Vagina (tissue), 2 donors: ENCODE results near the gene EPB41L2. TPM values are rescaled to one million over a fixed set of nuclear protein-coding genes. Genes with fewer than 3 reads are reported as not detected.

ENCODE experiments used
- DNase-seq, 2 donors: peaks; one replicate each; pipeline ENCODE4 v3.0.0-alpha.2; 2017; ENCODE audit errors: extremely low spot score in 2 of 2
- H3K27ac ChIP-seq: fragments of 200-600 bp; sonication (generic); one replicate; pipeline ENCODE4 v1.5.1; 2019
- H3K27me3 ChIP-seq: fragments of 200-600 bp; sonication (generic); one replicate; pipeline ENCODE4 v1.5.1; 2019
- H3K36me3 ChIP-seq, 2 donors: fragments of 200-600 bp; sonication (generic); one replicate each; pipeline ENCODE4 v1.5.1; 2017 to 2019
- H3K4me1 ChIP-seq: fragments of 200-600 bp; sonication (generic); one replicate; pipeline ENCODE4 v1.5.1; 2019
- H3K4me3 ChIP-seq, 2 donors: fragments of 200-600 bp; sonication (generic); 1 replicate in 1 of 2; 2 replicates in 1 of 2; pipeline ENCODE4 v1.5.1; 2016 to 2019
- H3K9me3 ChIP-seq: fragments of 200-600 bp; sonication (generic); one replicate; pipeline ENCODE4 v1.5.1; 2019
- POLR2A ChIP-seq, 2 donors: fragments of 450-650 bp; IDR thresholded peaks; one replicate each; pipeline ENCODE4 v1.6.1; 2017; ENCODE audit warnings: antibody characterized with exemption in 2 of 2, mild to moderate bottlenecking in 2 of 2, moderate library complexity in 2 of 2
- POLR2AphosphoS5 ChIP-seq, 2 donors: sonication (generic); formaldehyde crosslinking; IDR thresholded peaks; one replicate each; pipeline ENCODE4 v1.9.0; 2017; ENCODE audit warnings: antibody characterized with exemption in 2 of 2, mild to moderate bottlenecking in 2 of 2, low read depth in 1 of 2; ENCODE audit not compliant: insufficient read depth in 1 of 2
- intact Hi-C: fragments of 100-400 bp; cut with DNase I; formaldehyde crosslinking; loops from one replicate; pipeline ENCODE4 v1.15.1; 2023
- total RNA-seq: library from RNA; depleted of rRNA; stranded (reverse); fragments of >200 nt; gene quantifications from one replicate; pipeline ENCODE4 v1.2.3, GENCODE V29; 2016
- TF ChIP-seq, protein P1 (sequence below), 3 experiments: fragments of 450-650 bp in 2 of 3; fragments of 200-600 bp in 1 of 3; sonication (generic) in 1 of 3; IDR thresholded peaks; one replicate each; pipeline ENCODE4 v1.5.1; 2017 to 2019; ENCODE audit warnings: antibody characterized with exemption in 3 of 3, mild to moderate bottlenecking in 2 of 3, moderate library complexity in 2 of 3

EPB41L2 gene
- total RNA-seq, 1 donor from 2014 or later: 96.7 TPM

DNA sequence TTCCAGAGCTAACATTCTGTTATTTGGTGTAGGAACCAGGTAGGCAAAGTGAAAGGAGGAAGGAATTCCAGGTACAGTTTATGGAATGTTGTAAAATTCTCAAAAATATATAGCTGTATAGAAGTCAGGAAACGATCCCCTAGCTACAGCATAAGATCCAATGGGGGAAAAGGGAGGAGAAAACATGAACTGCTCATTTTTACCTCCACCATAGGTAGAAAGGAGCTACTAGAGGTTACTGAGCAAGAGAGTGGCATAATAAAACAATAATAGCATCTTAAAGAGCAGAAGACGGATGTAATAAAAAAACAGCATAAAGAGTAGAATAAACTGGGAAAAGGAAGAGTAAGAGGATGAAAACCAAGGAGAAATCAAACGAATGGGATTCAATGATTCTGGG lies 26.9 kb downstream of the EPB41L2 start:
- no peak for DNase-seq
- Histone ChIP-seq H3K9me3 (no peaks in the 10 kb centered on the region), H3K36me3 (no peaks in the 10 kb centered on the region), H3K4me3 (no peak overlapping the region), H3K4me1 (peaks cover 21% of the 10 kb centered on the region), H3K27ac (no peak overlapping the region), H3K27me3 (no peaks in the 10 kb centered on the region)
- no peak for TF ChIP-seq POLR2A (IDR thresholded peaks at IDR 0.05)
- intact Hi-C loops: no loop called here

DNA sequence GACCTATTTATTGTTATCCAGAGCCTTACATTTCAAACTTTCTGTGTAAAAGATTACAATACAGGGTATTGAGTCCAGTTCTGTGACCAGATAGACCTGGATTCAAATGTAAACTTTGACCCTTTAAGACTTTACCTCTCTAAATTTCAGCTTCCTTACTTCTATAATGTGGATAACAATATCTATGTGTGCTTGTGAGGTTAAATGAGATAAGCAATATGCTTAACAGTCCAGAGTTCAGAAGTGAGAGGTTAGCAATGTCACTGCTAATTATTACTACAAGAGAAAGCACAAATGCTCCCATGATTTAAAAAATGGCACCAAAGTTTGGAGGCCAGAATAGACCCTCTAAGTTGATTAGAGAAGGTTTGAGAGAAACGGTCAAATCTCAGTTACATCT lies 27.5 kb downstream of the EPB41L2 start:
- no peak overlapping the region for H3K4me3 ChIP-seq
- no peak for DNase-seq
- intact Hi-C loops: no loop called here
- no peaks in the 10 kb centered on the region for H3K9me3 ChIP-seq
- H3K4me1 ChIP-seq: peaks cover 21% of the 10 kb centered on the region
- H3K36me3 ChIP-seq: no peaks in the 10 kb centered on the region
- no peak overlapping the region for H3K27ac ChIP-seq
- TF ChIP-seq POLR2A (IDR thresholded peaks at IDR 0.05): no peak
- TF ChIP-seq, protein P1, sequence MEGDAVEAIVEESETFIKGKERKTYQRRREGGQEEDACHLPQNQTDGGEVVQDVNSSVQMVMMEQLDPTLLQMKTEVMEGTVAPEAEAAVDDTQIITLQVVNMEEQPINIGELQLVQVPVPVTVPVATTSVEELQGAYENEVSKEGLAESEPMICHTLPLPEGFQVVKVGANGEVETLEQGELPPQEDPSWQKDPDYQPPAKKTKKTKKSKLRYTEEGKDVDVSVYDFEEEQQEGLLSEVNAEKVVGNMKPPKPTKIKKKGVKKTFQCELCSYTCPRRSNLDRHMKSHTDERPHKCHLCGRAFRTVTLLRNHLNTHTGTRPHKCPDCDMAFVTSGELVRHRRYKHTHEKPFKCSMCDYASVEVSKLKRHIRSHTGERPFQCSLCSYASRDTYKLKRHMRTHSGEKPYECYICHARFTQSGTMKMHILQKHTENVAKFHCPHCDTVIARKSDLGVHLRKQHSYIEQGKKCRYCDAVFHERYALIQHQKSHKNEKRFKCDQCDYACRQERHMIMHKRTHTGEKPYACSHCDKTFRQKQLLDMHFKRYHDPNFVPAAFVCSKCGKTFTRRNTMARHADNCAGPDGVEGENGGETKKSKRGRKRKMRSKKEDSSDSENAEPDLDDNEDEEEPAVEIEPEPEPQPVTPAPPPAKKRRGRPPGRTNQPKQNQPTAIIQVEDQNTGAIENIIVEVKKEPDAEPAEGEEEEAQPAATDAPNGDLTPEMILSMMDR (IDR thresholded peaks at IDR 0.05): no peak
- no peak for TF ChIP-seq POLR2AphosphoS5 (IDR thresholded peaks at IDR 0.05; ENCODE audit: insufficient read depth in 1 of 2, low read depth in 1 of 2)
- H3K27me3 ChIP-seq: no peaks in the 10 kb centered on the region

DNA sequence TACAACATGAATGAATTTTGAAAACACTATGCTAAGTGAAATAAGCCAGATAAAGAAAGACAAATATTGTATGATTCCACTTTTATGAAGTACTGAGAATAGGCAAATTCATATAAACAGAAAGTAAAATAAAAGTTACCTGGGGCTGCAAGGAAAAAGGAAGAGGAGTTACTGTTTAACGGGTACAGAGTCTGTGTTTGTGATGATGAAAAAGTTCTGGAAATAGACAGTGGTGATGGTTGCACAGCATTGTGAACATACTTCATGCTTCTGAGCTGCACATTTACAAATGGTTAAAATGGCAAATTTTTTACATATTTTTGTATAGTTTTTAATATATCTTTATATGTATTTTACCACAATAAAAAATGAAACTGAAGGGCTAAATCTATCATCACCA lies 29.4 kb downstream of the EPB41L2 start:
- intact Hi-C loops: no loop called here
- Histone ChIP-seq H3K27ac (no peak overlapping the region), H3K4me1 (peaks cover 4% of the 10 kb centered on the region), H3K36me3 (no peaks in the 10 kb centered on the region), H3K27me3 (no peaks in the 10 kb centered on the region), H3K9me3 (no peaks in the 10 kb centered on the region), H3K4me3 (no peak overlapping the region)
- DNase-seq: no peak
- TF ChIP-seq, protein P1 (IDR thresholded peaks at IDR 0.05): no peak

DNA sequence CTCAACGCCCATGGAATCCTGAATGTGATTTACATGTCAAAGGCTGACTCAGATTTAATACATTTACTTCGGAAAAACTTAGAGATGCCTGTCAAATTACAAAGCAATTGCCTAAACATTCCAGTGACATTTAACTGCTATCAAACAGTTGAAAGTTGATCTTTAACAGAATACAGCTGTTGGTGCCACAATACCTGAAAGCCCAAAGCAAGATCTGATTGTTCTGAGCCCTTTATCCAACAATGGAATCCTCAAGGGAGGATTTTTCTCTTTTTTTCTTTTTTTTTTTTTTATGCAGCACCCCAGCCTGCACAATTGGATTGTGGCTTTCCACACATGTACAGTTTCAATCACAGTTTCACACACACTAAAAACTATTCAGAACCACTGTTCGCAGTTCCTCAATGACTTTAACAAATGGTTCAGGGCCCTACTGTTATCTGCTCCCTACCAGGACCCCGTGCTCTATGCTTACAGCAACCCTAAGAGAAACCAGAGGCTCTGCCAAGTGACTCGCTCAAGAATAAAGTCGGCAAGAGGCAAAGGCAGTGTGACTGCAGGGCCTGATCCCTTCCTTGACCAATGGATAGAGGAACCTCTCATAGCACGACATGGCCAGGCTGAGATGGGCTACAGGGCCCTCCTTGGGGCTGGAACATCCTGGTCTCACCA lies 33.3 kb downstream of the EPB41L2 start:
- no peaks in the 10 kb centered on the region for H3K4me1 ChIP-seq
- intact Hi-C loops: no loop called here
- TF ChIP-seq, protein P1 (IDR thresholded peaks at IDR 0.05): no peak
- TF ChIP-seq POLR2A (IDR thresholded peaks at IDR 0.05): no peak
- no peak for TF ChIP-seq POLR2AphosphoS5 (IDR thresholded peaks at IDR 0.05; ENCODE audit: insufficient read depth in 1 of 2, low read depth in 1 of 2)

DNA sequence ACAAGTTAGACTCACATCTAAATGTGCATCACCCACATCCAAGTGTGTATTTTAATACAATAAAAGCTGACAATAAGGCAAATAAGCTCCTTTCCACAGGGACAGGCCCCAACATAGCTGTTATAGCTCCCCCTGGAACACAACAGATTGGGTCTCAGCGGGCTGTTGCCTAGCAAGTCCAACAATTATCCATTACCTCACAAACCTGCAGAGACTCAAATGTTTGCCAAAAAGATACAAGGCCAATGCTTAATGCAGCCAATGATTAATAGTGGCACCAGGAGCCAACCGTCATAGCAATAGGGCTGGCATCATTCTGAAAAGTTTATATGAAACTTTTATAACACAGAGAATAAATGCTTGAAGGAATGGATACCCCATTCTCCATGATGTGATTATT lies 35.7 kb downstream of the EPB41L2 start:
- intact Hi-C loops: no loop called here
- no peak for TF ChIP-seq POLR2A (IDR thresholded peaks at IDR 0.05)
- TF ChIP-seq, protein P1 (IDR thresholded peaks at IDR 0.05): no peak
- TF ChIP-seq POLR2AphosphoS5 (IDR thresholded peaks at IDR 0.05; ENCODE audit: insufficient read depth in 1 of 2, low read depth in 1 of 2): no peak
- H3K4me1 ChIP-seq: no peaks in the 10 kb centered on the region
- H3K27me3 ChIP-seq: no peaks in the 10 kb centered on the region
- no peak overlapping the region for H3K27ac ChIP-seq
- no peak overlapping the region for H3K4me3 ChIP-seq
- no peaks in the 10 kb centered on the region for H3K9me3 ChIP-seq
- no peak for DNase-seq
- H3K36me3 ChIP-seq: no peaks in the 10 kb centered on the region

More for the DNA sequence above, 33.3 kb downstream of the EPB41L2 start:
- H3K36me3 ChIP-seq: no peaks in the 10 kb centered on the region
- H3K27me3 ChIP-seq: no peaks in the 10 kb centered on the region
- no peak for DNase-seq
- no peak overlapping the region for H3K4me3 ChIP-seq
- H3K27ac ChIP-seq: no peak overlapping the region
- H3K9me3 ChIP-seq: no peaks in the 10 kb centered on the region
